Measurements from ENCODE around the gene MAN1C1.

- TF ChIP-seq CTCF (IDR thresholded peaks at IDR 0.05) (no peak), EZH2 (IDR thresholded peaks at IDR 0.05; ENCODE audit: borderline replicate concordance, insufficient read depth, low read depth, low read length, poor library complexity, severe bottlenecking) (no peak)
These were observed 77.8 kb downstream of the MAN1C1 start for GRCh38 chr1:25694167-25695007.
